Suppressor macrophage treated with lipopolysaccharide for 4 hours (primary cell): ENCODE measurements around the gene XPC.
"Not testable (repeated sequence)": the region's sequence is repeated elsewhere in the genome, so short reads cannot be mapped to it uniquely, and the experiment has no call there.

Experiments
- DNase-seq: peaks from one replicate; pipeline ENCODE4 v3.0.0-alpha.2; 2020

The XPC gene

DNA sequence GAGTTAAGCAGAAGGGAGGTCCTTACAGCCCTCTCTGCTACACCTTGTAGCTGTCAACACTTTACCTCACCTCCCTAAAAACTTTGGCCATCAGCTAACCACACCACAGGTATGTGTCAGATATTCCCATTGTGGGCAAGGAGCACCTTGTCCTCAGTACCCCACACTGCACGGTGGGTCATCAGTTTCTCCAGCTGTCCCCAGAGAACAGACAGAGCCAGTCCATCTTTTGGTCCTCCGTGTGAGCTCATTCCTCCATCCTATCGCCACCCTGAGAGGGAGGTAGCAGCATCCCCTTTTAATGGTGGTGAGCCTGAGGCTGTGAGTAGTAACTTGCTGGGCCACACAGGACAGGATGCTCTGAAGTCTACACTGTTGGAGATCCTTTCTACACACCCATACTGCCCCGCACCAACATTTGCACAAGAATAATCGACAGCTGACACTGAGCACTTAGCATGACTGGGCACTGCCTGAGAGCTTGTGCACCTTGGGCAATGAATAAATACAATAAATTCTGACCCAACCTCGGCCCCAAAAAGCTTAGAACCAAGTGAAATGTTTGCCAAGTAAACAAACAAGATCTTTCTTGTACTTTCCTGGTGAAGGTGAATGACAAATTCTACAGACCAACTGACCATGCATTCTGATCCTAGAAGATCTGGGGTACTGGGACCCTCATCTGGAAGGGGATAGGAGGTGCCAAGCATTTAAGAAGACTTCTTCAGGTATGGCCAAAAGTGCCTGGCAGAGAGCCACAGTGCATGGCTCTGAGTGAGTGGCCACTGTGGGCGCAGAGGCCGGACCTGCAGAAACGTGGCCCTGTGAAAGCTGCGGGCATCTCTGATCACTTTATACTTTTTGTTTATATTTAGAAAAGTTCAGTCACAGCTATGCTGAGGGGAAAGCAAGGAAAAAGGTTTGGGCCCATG lies 60.7 kb downstream of the XPC start:
- DNase-seq = no peak

GRCh38 chr3:14113965-14114635 lies 64.3 kb downstream of the XPC start:
- DNase-seq = no peak

DNA sequence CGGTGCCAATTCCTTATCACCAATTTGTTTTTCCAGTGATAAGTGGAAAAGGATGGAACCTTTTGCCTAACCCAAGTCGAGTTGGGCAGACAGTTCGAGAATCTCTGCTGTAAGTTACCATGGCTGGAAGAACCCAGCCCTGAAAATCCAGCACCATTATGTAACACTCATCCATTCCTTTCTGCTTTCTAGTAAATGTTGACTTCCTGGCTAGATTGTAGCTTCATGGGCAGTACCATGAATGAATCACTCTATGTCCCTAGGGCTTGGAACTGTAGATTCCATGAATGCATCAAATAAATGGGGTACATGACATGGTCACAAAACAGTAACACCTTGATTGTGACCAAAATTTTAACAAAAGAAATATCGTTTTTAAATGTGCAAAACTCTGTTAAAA lies 67.7 kb downstream of the XPC start:
- no peak for DNase-seq

DNA sequence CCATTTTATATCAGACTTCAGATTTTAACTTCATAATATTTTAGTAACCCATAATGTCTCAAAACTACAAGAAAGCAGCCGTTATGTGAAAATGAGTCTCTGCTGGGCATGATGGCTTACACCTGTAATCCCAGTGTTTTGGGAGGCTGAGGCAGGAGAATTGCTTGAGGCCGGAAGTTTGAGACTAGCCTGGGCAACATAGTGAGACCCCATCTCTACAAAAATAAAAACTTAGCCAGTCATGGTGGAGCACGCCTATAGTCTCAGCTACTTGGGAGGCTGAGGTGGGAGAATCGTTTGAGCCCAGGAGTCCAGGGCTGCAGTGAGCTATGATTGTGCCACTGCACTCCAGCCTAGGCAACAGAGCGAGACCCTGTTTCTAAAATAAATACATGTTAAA lies 68.6 kb downstream of the XPC start:
- not testable (repeated sequence) for DNase-seq

GRCh38 chr3:14097616-14098391 lies 80.6 kb downstream of the XPC start:
- DNase-seq = no peak

- DNase-seq = no peak
These were observed 81.7 kb downstream of the XPC start for GRCh38 chr3:14096742-14097141.
